Activated CD4-positive, alpha-beta memory T cell treated with anti-CD3 and anti-CD28 coated beads for 36 hours (primary cell): ENCODE data around the gene CHMP4A. TPM values are rescaled to one million over a fixed set of nuclear protein-coding genes. Genes with fewer than 3 reads are reported as not detected.

ENCODE experiments used
- CTCF ChIA-PET: fragments of 350-600 bp; sonication (Branson Sonifier 250); formaldehyde crosslinking; loops from one replicate; lab custom pipeline; 2021; ENCODE audit warnings: antibody characterized with exemption, inconsistent platforms; lab: Charles Lee
- POLR2A ChIA-PET: fragments of 350-600 bp; sonication (Branson Sonifier 250); formaldehyde crosslinking; loops from one replicate; lab custom pipeline; 2021; ENCODE audit warnings: antibody characterized with exemption; lab: Charles Lee
- DNase-seq: peaks from one replicate; pipeline ENCODE4 v3.0.0-alpha.2; 2020
- H3K27ac Mint-ChIP-seq: one replicate; pipeline ENCODE4 v1.8.0; 2021; ENCODE audit warnings: mixed read lengths
- H3K27me3 Mint-ChIP-seq: one replicate; pipeline ENCODE4 v1.8.0; 2021; ENCODE audit warnings: mixed read lengths
- H3K36me3 Mint-ChIP-seq: one replicate; pipeline ENCODE4 v1.8.0; 2021; ENCODE audit warnings: mixed read lengths
- H3K4me1 Mint-ChIP-seq: one replicate; pipeline ENCODE4 v1.8.0; 2021; ENCODE audit warnings: low read depth, mixed read lengths
- H3K4me3 Mint-ChIP-seq: one replicate; pipeline ENCODE4 v1.8.0; 2021; ENCODE audit warnings: mild to moderate bottlenecking, mixed read lengths
- H3K9me3 Mint-ChIP-seq: one replicate; pipeline ENCODE4 v1.8.0; 2021; ENCODE audit warnings: mixed read lengths
- intact Hi-C: fragments of 100-400 bp; cut with micrococcal nuclease; formaldehyde crosslinking; loops from one replicate; pipeline ENCODE4 v1.15.1; 2023
- total RNA-seq, 2 experiments: library from RNA; stranded (reverse); gene quantifications; one replicate each; pipeline ENCODE4 v1.2.3, GENCODE V29; 2021

CHMP4A gene
- total RNA-seq, 2 experiments from 2014 or later: 79.0 to 84.6 TPM

DNA sequence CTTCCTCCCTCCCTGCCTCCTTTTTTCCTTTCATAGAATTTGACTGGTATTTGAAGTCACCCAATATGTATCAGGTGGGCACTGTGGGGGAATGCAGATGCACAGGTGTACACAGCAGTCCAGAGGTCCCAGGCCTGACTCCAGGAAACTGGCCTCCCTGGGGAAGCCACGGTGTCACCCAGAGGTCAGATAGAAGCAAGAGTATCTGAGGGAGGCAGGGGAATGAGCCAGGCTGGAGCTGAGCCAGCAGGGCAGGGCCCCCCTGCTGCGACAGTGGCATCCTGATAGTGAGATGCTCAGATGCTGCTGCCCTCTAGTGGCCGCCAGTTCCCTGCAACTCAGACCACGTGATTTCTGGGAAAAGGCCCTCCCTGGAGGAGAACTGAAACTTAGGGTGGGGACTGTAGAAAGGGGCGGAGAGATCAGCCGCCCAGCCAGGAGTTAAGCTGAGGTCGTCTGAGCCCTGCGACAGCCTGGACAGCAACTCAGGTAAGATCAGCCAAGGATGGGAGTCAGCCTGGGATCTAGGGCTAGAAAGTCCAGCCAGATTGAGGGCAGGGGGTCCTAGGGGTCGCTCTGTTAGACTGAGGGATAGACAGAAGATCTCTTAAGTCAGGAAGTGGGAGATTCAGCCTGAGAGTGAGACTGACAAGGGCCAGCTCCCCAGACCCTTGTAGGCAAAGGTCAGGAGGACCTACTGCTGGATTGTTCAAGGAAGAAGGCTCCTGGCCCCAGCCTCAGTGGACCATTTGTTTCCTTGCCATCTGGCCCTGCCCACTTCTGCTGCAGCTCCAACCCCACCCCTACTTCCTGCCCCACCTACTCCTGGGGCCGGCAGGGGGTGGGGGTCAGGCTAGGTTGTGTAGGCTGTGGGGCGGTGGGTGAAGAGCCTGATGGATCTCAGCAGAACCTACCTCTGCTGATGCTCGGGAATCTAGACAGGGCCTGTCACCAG lies 52.2 kb downstream of the CHMP4A start, which contains the start of gene IRF9:
TSS of gene IRF9 (plus strand) at position 416 of the 955 bp plus-strand sequence. CDS start 880 bp downstream, outside the sequence.
- POLR2A ChIA-PET: interaction anchor here (0.6 to 4.2 kb wide), 32 partner anchors 10 to 276 kb away, joined by 3 to 60 read pairs (median 4); partner anchors contain the start of genes CHMP4A, DCAF11, EMC9 and IPO4
- intact Hi-C loops: loop anchor here (1.0 kb wide), 12 partner anchors 14 to 281 kb away; partner anchors contain the start of genes CHMP4A, DCAF11, DHRS1 and EMC9
- peak within 1 kb of the TSS; percentile 100 for H3K27ac Mint-ChIP-seq
- no peaks in the 10 kb centered on the region for H3K9me3 Mint-ChIP-seq
- peak within 1 kb of the TSS; percentile 97 for H3K4me3 Mint-ChIP-seq
- H3K27me3 Mint-ChIP-seq: no peaks in the 10 kb centered on the region
- H3K36me3 Mint-ChIP-seq: peaks cover 70% of the 10 kb centered on the region
- CTCF ChIA-PET: interaction anchor here (0.6 to 4.6 kb wide), 38 partner anchors 9 to 234 kb away, joined by 3 to 76 read pairs (median 7); partner anchors contain the start of genes CARMIL3, CHMP4A, CIDEB and DCAF11
- peak; percentile 99 for DNase-seq
- peaks cover 37% of the 10 kb centered on the region for H3K4me1 Mint-ChIP-seq

DNA sequence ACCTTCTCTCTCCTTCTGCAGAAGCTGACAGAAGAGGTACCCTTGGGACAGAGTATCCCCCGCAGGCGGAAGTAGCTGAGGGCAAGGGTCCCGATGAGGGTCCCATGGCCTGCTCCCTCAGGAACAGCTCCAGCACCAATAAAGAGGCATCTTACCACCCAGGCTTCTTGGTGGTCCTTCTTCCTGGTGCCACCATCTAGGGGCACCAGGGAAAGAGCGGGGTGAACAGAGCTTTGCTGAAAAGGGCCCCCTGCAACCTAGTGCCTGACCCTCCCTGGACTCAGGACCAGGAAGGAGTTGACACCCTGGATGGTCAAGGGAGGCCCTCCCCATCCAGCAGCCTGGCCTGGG lies 52.8 kb downstream of the CHMP4A start:
- H3K27me3 Mint-ChIP-seq: no peaks in the 10 kb centered on the region
- intact Hi-C loops: no loop called here
- POLR2A ChIA-PET: interaction anchor here (0.7 to 4.2 kb wide), 20 partner anchors 10 to 277 kb away, joined by 3 to 60 read pairs (median 8); partner anchors contain the start of genes CHMP4A, DCAF11, EMC9 and IPO4
- H3K36me3 Mint-ChIP-seq: peaks cover 70% of the 10 kb centered on the region
- peaks cover 36% of the 10 kb centered on the region for H3K4me1 Mint-ChIP-seq
- H3K9me3 Mint-ChIP-seq: no peaks in the 10 kb centered on the region
- DNase-seq: no peak
- CTCF ChIA-PET: interaction anchor here (1.0 to 4.6 kb wide), 24 partner anchors 9 to 233 kb away, joined by 3 to 76 read pairs (median 10); partner anchors contain the start of genes CARMIL3, CHMP4A, DCAF11 and EMC9
- peak overlapping the region; percentile 100 for H3K27ac Mint-ChIP-seq
- no peak overlapping the region for H3K4me3 Mint-ChIP-seq

DNA sequence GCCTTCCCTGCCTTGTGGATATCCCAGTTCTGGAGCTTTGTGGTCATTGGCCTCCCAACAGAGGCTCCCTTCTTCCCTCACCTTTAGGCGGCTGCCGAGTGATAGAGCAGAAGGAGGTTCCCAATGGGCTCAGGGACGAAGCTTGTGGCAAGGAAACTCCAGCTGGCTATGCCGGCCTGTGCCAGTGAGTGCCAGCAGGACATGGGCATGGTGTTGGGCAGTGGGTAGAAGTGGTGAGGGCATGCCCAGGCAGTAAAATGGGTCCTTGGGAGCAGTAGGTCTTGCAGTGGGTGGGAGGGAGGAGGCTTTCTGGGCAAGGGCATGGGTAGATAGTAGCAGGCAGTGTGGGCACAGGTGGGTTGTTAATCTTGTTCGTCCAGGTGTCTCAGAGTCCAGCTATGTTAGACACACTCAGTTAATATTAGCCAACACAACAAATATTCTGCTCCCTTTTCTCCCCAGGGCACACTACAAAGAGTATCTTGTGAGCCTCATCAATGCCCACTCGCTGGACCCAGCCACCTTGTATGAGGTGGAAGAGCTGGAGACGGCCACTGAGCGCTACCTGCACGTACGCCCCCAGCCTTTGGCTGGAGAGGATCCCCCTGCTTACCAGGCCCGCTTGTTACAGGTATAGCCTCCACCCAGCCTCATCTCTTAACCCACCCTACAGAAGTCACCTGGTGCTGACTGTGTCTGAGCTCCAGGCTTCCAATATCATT lies 53.4 kb downstream of the CHMP4A start:
- H3K9me3 Mint-ChIP-seq: no peaks in the 10 kb centered on the region
- intact Hi-C loops: no loop called here
- peaks cover 32% of the 10 kb centered on the region for H3K4me1 Mint-ChIP-seq
- CTCF ChIA-PET: interaction anchor here (1.0 to 4.6 kb wide), 18 partner anchors 9 to 151 kb away, joined by 3 to 76 read pairs (median 16); partner anchors contain the start of genes DCAF11, EMC9, IPO4 and LTB4R2
- peak overlapping the region; percentile 100 for H3K27ac Mint-ChIP-seq
- POLR2A ChIA-PET: interaction anchor here (0.7 to 4.2 kb wide), 14 partner anchors 9 to 278 kb away, joined by 3 to 60 read pairs (median 14); partner anchors contain the start of genes CHMP4A, DCAF11, EMC9 and IPO4
- H3K36me3 Mint-ChIP-seq: peaks cover 67% of the 10 kb centered on the region
- DNase-seq: no peak
- H3K4me3 Mint-ChIP-seq: no peak overlapping the region
- H3K27me3 Mint-ChIP-seq: no peaks in the 10 kb centered on the region

Other genes with a start within 250 kb of the CHMP4A start
- gene DHRS4L2, start 224.6 kb downstream of the CHMP4A start, total RNA-seq: 10 to 100 TPM; 27.6 to 29.6 TPM
- gene CARMIL3, start 161.5 kb downstream of the CHMP4A start, total RNA-seq: under 1 TPM; 0.75 to 1.00 TPM
- gene CPNE6, start 141.9 kb downstream of the CHMP4A start, total RNA-seq: not detected
- gene PCK2, start 119.2 kb downstream of the CHMP4A start, total RNA-seq: 100 to 1,000 TPM; 118 to 125 TPM
- 10 to 100 TPM; 85.6 to 91.8 TPM for gene DCAF11, start 98.7 kb downstream of the CHMP4A start, total RNA-seq
- gene NRL, start 98.5 kb downstream of the CHMP4A start, total RNA-seq: 1 to 10 TPM; 1.2 to 1.9 TPM
- gene FITM1, start 82.8 kb downstream of the CHMP4A start, total RNA-seq: under 1 TPM in 1 of 2 experiments, not detected in 1; 0.86 TPM
- 100 to 1,000 TPM; 403 to 427 TPM for gene PSME1, start 77.3 kb downstream of the CHMP4A start, total RNA-seq
- gene EMC9, start 71.9 kb downstream of the CHMP4A start, total RNA-seq: 10 to 100 TPM; 40.0 to 40.9 TPM
- gene PSME2, start 66.9 kb downstream of the CHMP4A start, total RNA-seq: 100 to 1,000 TPM; 404 to 411 TPM
- 10 to 100 TPM; 75.5 to 80.4 TPM for gene RNF31, start 66.0 kb downstream of the CHMP4A start, total RNA-seq
- 100 to 1,000 TPM; 158 to 172 TPM for gene IRF9, start 52.2 kb downstream of the CHMP4A start, total RNA-seq
- 10 to 100 TPM; 24.9 to 27.9 TPM for gene REC8, start 41.4 kb downstream of the CHMP4A start, total RNA-seq
- gene IPO4, start 24.7 kb downstream of the CHMP4A start, total RNA-seq: 10 to 100 TPM; 69.5 to 72.6 TPM
- 10 to 100 TPM; 23.7 to 26.7 TPM for gene TM9SF1, start 18.0 kb downstream of the CHMP4A start, total RNA-seq
- under 1 TPM in 1 of 2 experiments, not detected in 1; 0.50 TPM for gene TSSK4, start 7.8 kb downstream of the CHMP4A start, total RNA-seq
- 10 to 100 TPM; 14.2 to 15.8 TPM for gene MDP1, start 2.6 kb upstream of the CHMP4A start, total RNA-seq
- gene NEDD8, start 18.9 kb upstream of the CHMP4A start, total RNA-seq: 100 to 1,000 TPM; 202 to 213 TPM
- gene GMPR2, start 19.4 kb upstream of the CHMP4A start, total RNA-seq: 10 to 100 TPM; 56.9 to 64.6 TPM
- gene TINF2, start 29.1 kb upstream of the CHMP4A start, total RNA-seq: 100 to 1,000 TPM in 1 of 2 experiments, 10 to 100 TPM in 1; 94.9 to 101 TPM
- gene TGM1, start 49.7 kb upstream of the CHMP4A start, total RNA-seq: 1 to 10 TPM; 3.7 to 4.5 TPM
- 10 to 100 TPM; 39.5 to 40.6 TPM for gene RABGGTA, start 58.1 kb upstream of the CHMP4A start, total RNA-seq
- gene DHRS1, start 86.3 kb upstream of the CHMP4A start, total RNA-seq: 10 to 100 TPM; 14.7 to 14.9 TPM
- 10 to 100 TPM; 30.7 to 30.9 TPM for gene NOP9, start 86.4 kb upstream of the CHMP4A start, total RNA-seq
- 10 to 100 TPM; 22.6 to 25.8 TPM for gene CIDEB, start 94.5 kb upstream of the CHMP4A start, total RNA-seq
- gene LTB4R2, start 96.7 kb upstream of the CHMP4A start, total RNA-seq: 1 to 10 TPM; 9.4 to 9.6 TPM
- 10 to 100 TPM; 15.4 to 16.7 TPM for gene LTB4R, start 98.0 kb upstream of the CHMP4A start, total RNA-seq
- 1 to 10 TPM; 1.6 to 2.4 TPM for gene ADCY4, start 121.6 kb upstream of the CHMP4A start, total RNA-seq
- 10 to 100 TPM; 11.0 to 11.8 TPM for gene RIPK3, start 126.5 kb upstream of the CHMP4A start, total RNA-seq
- gene NFATC4, start 154.7 kb upstream of the CHMP4A start, total RNA-seq: not detected
- under 1 TPM; 0.02 to 0.22 TPM for gene NYNRIN, start 185.5 kb upstream of the CHMP4A start, total RNA-seq
- gene CBLN3, start 216.2 kb upstream of the CHMP4A start, total RNA-seq: 1 to 10 TPM; 8.6 to 9.3 TPM
- gene KHNYN, start 216.5 kb upstream of the CHMP4A start, total RNA-seq: 10 to 100 TPM; 62.5 to 62.9 TPM
- gene SDR39U1, start 229.3 kb upstream of the CHMP4A start, total RNA-seq: 10 to 100 TPM; 36.2 to 43.8 TPM